GM21619 (cell line): Measurements from ENCODE around the gene PRLR.
"Not testable (repeated sequence)": the region's sequence is repeated elsewhere in the genome, so short reads cannot be mapped to it uniquely, and the experiment has no call there.

Experiments used
- ATAC-seq: cut with Tn5 transposase; IDR thresholded peaks from one replicate; pipeline ENCODE4 v1.9.1; 2021; ENCODE audit not compliant: unreplicated experiment

PRLR gene

DNA sequence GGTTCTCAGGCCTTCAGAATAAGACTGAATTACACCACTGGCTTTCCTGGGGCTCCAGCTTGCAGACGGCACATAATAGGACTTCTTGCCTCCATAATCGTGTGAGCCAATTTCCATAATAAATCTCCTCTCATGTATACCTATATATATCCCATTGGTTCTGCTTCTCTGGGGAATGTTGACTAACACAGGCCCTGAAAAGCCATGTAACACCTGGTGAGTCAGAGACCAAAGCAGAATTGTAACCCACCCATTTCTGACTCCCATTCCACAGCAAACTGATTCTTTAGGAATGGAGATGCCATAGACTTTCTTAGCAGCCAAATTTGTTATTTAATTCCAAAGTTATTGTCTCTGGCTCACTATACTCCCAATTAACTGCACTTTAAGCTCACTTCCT lies 97.1 kb downstream of the PRLR start:
- no peak for ATAC-seq

DNA sequence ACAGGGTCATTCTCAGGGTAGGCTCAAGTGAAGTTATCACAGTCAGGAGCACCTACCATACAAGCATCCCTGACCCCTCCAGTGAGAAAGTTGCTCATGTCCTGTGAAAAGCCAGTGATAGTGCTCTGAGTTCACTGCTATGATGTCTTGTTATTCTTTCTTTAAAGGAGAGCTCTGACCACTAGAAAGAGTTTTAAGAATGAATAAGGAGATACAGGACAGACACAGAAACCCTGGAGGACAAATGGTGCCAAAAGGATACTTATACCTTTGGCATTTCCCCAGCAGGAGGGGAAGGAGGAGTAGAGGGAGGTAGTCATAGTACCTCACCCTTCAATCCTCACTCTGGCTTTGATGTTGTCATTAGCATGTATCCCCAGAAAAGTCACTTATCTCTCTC lies 98.6 kb downstream of the PRLR start:
- ATAC-seq: no peak

DNA sequence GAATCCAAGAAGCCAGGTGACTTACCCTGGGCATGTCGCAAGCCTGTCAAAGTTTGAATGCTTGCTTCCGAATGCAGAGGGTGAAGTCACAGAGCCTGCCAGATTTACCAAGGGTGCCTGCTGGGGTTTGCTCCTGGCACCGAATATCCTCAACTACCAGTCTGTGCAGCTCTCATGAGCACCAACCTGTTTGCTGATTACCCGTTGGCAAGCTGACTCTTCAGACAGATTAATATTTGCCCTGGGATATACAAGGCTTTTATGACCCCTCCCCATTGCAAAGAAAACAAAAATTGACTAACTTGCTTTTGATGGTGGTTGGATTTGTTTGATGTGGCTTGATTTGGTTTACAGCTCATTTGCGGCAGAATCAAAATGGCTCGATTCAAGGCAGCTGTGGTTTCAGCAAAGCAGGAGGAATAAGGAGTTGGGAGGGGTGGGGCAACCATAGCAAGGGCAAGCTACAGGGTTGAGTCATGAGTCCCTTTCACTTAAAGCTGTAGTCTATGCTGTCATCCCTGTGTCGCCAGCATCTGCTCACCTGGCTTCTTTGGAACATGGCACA lies 100.3 kb downstream of the PRLR start:
- ATAC-seq: no peak

DNA sequence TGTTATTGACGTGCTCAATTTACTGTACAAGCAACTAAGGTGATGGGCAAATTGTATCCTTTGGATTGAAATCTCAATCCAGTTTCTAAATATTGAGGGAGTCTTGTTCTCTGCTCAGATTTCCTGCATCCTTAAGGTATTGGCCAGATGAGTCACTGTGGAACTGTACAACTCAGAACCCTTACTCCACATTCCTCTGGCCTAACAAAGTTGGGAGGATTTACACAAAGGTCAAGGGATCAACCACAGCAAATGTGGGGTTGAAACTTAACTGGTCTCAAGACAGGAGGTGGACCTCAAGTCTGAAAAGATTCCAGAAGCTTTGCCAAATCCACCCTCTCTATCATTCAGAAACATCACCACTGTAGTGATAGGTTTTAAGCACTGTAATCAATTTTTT lies 101.0 kb downstream of the PRLR start:
- ATAC-seq: no peak

DNA sequence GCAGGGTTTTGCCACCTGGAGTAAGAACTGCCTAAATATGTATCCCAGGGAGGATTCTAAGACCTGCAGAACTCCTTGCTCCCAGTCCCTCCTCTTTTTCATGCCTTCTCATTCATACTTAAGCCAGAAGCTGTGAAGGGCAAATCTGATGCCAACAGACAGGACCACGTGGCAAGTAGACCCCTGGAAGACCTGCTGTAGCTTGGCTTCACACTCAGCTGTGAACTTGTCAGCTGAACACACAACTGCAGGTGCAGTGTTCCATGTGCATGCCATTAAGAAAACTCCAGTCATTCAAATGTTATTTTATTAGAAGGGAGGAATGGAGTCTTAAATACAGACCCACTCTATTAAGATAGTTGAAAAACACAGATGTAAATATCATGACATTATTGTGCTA lies 103.3 kb downstream of the PRLR start:
- no peak for ATAC-seq

DNA sequence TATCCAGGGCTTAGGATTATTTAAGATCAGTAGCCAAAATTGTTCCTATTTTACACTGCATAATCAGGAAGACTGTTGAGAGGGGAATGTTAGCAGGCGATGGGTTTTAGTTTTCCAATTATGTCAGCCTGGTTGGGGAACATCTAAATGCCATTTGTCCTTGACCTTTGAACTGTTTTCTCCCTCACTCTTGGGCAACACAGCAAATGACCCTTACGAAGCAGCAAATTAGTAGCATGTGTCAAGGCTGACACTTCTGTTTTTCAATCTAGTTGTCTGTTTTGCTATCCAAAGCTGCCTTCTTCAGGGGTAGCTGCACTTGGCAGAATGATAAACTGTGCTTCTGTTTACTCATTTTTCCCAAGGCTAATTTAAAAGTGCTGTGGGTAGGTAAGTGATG lies 104.5 kb downstream of the PRLR start:
- no peak for ATAC-seq

DNA sequence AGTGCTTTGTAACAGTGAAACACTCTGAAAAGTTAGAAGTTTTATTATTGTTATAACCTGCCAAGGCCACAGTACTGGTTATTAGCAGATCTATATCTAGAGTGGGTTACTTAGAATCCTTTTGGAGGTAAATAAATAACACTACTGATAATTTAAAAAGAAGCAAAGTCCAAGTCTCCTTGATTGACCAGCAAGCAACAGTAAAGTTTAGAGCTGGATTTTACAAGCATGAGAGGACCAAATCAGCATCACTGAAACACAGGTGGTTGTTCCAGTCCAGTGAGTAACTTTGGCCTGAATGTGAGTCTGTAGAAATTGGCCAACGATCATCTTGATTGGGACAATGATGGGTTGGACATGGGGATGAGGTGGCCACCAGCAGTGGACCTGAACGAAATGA lies 105.4 kb downstream of the PRLR start:
- ATAC-seq: no peak

DNA sequence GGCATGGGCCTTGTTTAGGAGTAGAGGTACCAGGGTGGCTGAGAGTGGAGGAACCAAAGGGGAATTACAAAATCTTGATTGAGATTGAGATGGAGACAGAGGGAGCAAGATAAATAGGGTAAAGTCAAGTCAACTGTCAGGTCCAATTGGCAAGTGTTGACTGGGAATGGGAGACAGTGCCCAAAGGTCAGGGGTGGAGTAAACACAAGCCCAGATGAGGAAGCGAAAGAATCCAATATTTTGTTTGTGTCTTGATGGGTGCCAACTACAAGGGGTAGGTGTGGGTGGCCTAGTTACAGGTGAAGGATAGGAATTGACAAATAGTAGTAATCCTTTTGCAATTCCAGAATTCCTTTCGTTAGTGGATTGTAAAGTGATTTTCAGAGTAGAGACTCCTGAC lies 107.5 kb downstream of the PRLR start:
- no peak for ATAC-seq

DNA sequence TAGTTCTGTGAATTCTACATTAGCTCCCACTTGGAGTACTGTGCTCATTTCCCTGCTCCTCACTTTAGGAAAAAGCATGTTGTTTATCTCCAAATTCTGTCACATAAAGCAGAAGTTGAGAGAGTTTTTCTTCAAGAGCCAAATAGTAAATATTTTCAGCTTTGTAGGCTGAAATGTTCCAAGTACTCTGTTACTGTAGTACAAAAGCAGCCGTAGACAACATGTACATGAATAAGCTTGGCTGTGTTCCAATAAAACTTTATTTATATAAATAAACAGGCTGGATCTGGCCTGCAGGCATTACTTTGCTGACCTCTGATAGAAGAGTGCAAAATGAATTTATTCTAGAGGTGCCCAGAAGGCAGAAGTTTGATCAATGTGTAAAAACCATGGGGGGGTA lies 109.6 kb downstream of the PRLR start:
- ATAC-seq: no peak

DNA sequence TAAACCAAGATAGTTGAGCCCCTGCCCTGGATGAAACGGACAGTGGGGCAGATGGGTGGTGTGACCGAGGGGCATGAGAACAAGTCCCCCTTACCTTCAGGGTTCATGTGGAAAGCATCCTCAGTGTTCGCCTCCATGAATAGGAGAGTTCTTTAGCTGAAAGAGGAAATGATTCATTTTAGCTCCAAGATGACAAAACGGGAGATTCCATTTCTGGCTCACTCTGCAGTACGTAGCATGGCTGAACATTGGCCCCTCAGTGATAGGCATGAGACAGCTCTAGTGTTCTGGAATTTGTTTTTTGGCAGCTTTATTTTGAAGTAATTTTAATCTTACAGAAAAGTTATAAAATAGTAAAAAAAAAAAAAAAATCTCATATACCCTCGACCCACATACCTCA lies 112.3 kb downstream of the PRLR start:
- ATAC-seq: peak; percentile 47

DNA sequence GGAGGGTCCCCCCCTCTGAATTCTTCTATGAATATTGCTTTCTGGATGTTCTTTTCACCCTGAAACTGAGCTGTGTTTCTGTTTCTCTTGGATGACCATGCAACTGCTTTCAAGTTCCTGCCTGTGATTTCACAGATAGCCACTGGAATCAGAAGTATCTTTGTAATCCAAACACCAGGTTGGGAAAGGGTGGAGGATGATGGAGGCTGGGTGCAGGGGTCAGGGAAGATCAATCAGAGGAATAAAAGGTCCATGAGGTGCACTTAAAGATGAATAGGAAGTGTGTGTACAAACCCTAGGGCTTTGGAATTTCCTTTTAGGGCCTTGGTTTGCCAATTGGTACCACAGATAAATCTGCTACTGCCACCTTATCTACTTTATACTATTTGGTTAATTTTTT lies 114.4 kb downstream of the PRLR start:
- no peak for ATAC-seq

DNA sequence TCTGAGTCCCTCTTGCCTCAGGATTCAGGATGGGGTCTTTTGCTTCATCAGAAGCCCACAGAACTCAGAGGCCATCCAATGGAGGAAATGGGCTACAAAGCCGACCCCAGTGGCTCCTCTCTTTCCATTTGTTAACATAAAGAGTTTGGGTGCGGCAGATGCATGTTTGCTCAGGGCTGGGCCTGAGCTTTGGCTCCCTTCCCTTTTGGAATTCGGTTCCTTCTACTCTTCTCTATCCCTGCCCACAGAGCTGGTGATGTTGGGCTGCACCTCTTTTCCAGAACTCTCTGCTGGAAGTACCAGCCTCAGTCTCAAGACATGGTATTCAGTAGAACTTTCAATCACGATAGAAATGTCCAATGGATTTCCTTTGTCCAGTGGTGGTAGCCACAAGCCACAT lies 115.6 kb downstream of the PRLR start:
- ATAC-seq: no peak

DNA sequence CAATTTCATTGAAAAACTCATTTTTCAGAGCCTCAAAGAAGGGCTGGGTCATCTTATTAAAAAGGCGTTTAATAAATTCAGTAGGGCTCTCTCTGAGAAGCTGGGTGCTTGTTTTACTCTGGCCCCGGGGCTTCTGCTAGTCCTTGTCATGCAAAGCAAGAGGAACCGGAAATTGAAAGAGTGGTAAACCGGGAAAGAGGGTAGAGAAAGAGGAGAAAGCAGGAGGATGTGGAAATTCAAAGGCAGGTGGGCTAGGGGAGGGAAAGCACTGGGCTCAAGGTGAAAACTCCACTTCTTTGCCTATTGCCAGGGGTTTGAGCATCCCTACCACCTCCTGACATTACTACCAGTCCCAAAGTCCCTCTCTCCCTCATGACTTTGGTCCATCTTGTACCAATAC lies 118.0 kb downstream of the PRLR start:
- ATAC-seq: no peak

DNA sequence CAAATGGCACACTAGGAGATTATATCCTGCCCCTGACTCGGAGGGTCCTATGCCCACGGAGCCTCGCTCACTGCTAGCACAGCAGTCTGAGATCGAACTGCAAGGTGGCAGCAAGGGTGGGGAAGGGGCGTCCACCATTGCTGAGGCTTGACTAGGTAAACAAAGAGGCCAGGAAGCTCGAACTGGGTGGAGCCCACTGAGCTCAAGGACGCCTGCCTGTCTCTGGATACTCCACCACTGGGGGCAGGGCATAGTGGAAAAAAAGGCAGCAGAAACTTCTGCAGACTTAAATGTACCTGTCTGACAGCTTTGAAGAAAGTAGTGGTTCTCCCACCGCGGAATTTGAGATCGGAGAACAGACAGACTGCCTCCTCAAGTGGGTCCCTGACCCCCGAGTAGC lies 125.7 kb downstream of the PRLR start:
- not testable (repeated sequence) for ATAC-seq

DNA sequence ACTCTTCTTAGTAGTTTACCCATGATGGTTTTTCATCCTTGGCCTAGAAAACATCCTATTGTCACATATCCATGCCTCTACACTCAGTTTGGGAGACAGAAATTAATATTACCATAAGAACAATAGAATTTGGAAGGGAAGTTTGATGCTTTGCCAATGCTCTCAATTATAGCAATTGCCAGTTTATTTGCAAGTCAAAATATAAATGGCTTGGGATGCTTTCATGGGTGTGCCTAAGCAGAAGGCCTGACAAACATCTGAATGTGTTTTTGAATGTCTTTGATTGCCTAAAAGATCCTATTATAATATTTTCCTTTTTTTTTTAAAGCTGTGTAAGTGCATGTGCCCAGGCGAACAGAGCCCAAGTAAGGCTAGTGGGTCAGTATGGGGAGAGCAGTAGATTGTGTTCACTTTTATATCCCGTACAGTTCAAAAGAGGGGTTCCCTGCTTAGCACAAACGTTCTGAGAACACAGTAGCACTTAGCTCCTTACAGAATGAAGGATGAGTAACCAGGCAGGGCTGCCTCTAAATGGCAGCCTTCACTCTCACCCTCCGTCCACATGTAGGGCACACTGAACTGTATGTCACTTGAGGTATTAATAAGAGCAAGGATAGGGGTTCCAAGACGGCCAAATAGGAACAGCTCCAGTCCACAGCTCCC lies 126.5 kb downstream of the PRLR start:
- no peak for ATAC-seq

DNA sequence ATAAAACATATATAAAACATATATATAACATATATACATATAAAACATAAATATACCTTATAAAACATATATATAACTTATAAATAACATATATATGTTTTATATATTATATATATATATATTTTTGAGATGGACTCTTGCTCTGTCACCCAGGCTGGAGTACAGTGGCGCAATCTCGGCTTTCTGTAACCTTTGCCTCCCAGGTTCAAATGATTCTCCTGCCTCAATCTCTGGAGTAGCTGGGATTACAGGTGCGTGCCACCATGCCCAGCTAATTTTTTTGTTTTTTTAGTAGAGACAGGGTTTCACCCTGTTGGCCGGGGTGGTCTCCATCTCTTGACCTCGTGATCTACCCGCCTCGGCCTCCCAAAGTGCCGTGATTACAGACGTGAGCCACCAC lies 128.6 kb downstream of the PRLR start:
- not testable (repeated sequence) for ATAC-seq

DNA sequence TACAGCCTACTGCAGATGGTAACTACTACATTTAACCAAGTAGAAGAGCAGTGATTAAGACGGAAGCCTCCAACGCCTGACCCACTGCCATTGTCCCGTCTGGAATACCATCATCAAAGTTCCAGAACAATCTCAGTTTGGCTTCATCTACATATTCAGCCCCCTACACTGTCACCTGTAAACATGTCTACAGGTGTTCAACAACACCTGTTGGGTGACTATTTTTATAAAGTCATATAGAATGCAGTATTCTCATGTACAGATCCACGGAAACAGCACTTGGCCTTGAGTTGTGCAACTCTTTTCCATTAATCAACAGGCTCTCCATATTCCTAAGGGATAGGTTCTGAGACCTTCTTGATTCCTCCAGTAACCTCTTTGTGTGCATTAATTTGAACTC lies 129.3 kb downstream of the PRLR start:
- ATAC-seq: no peak

DNA sequence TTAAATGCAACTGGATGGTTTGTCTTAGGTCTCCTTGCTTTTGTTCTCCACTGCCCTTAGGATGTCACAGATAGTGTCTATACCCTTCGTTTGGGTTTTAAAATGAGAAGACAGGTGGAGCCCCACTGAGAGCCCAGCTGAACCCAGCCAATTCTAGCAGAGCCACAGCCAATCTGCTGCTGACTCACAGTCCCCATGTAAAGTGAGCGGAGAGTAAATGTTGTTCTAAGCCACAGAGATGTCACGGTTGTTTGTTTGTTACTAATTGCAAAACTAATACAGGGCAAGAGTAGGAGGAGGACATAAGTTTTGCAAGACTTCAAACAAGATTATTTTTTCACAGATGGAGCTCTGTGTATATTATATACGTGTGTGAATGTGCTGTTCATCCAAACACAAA lies 132.1 kb downstream of the PRLR start:
- ATAC-seq: peak; percentile 79

DNA sequence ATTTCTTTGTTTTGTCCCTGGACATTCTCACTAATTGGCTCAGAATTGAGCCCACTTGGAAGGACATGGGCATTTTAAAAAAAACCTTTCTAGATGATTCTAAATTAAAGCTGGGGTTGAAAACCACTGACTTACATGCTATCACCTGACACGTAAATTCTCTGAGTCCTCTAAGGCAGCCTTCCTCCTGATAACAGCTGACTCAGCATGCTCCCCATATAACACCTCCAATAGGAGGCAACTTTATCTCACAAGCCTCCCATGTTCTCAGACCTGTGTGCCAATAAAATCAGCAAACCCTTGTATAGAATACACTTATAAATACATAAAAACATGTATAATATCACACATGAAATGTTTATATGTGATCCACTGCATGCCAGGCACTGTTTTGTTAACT lies 133.4 kb downstream of the PRLR start:
- ATAC-seq: no peak

DNA sequence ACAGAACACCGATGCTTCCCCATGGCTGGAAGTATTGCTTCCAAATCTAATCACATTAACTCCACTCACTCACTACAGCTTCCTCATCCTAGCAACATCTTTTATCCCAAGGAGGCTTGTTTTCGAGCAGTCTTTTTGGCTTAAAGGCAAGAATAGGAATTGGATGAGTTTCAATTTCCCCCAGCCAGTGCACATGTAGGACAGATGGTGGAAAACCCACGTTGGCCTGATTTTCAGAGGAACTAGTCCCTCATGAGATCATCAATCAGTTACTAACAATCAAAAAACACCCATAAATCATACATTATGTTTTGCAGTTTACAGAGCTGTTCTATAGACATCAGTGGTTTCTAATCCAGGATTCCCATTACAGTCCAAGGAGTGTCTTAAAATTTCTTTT lies 134.1 kb downstream of the PRLR start:
- no peak for ATAC-seq

DNA sequence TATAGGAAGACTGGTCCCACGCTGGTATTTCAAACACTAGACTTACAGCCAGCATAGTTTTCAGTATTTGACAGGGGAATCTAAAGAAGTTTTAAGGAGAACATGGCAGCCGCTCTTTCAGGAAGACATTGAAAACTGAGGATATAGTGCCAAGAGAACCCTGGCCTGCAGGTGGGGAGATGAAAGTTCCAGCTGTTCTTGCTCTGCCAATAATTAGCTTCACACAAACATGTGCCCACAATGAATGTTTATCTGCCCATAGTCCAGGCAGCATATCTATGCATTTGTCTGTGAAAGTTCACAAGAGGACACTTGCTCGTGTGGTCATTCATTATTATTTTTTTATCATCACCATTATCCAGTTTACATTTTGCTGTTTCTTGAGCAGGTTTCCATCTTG lies 134.9 kb downstream of the PRLR start:
- no peak for ATAC-seq

DNA sequence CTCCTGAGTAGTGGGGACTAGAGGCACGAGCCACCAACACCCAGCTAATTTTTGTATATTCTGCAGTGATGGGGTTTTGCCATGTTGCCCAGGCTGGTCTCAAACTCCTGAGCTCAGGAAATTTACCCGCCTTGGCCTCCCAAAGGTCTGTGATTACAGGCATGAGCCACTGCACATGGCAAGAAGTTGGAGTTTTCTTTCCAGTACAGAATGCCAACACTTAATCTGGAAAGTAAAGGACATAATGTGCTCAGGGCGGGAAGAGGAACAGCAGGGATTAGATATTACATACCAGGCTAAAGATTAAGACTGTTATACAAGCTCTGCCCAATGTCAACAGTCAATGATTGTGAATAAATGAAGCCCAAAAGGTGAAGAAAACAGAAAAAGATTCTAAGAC lies 135.3 kb downstream of the PRLR start:
- no peak for ATAC-seq

DNA sequence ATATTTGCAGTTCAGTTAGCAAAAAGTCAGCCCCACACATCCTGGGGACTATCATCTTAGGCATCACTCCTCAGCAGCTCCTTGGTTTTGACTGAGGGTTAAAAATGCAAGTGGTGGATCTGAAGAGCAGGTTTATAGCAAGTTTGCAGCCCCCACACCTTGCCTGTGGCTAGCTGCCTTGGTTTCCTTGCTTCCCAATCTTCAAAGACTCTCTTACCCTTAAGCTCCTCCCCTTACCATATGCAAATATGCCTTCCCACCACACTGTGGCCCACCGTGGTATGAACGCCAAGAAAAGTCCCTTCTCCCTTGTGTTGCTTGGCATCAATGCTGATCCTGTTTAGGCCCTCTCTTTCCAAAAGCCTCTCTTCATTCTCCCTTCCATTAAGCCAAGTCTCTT lies 137.6 kb downstream of the PRLR start:
- no peak for ATAC-seq
